Lower leg skin (tissue), 4 donors: Measurements from ENCODE around the gene ALDH1A3. TPM values are rescaled to one million over a fixed set of nuclear protein-coding genes. Genes with fewer than 3 reads are reported as not detected.
A peak's percentile ranks its signal among the peaks of the same experiment; 100 is the strongest.

Experiments
- DNase-seq, 2 donors: peaks; one replicate each; pipeline ENCODE4 v3.0.0-alpha.2; 2019; ENCODE audit warnings: low spot score in 2 of 2
- H3K4me3 ChIP-seq: fragments of 200-600 bp; sonication (generic); 2 replicates; pipeline ENCODE4 v1.5.1; 2017; ENCODE audit warnings: mild to moderate bottlenecking, low read depth; ENCODE audit not compliant: poor library complexity, severe bottlenecking
- CTCF ChIP-seq, 3 donors: fragments of 450-650 bp; IDR thresholded peaks; one replicate each; pipeline ENCODE4 v1.5.1; 2016; ENCODE audit warnings: antibody characterized with exemption in 3 of 3, mild to moderate bottlenecking in 3 of 3, moderate library complexity in 2 of 3
- POLR2A ChIP-seq, 2 donors: fragments of 450-650 bp; IDR thresholded peaks; one replicate each; pipeline ENCODE4 v1.6.1; 2016 to 2017; ENCODE audit warnings: antibody characterized with exemption in 2 of 2, mild to moderate bottlenecking in 1 of 2, moderate library complexity in 1 of 2
- WGBS, 2 donors: methylation state at CpG; one replicate each; pipeline ENCODE4 v1.1.5; 2018; 5-methylcytosine and 5-hydroxymethylcytosine counted together
- intact Hi-C: fragments of 100-400 bp; cut with DNase I; formaldehyde crosslinking; loops from one replicate; pipeline ENCODE4 v1.15.0; 2023; ENCODE audit warnings: low total_unique reads
- total RNA-seq, 4 donors: library from RNA; depleted of rRNA; stranded (reverse); fragments of >200 nt; gene quantifications; one replicate each; pipeline ENCODE4 v1.1.0, GENCODE V29; 2016

ALDH1A3 gene
- total RNA-seq, 4 donors from 2014 or later, result 3.3 to 24.5 (median 8.7) TPM

GRCh38 chr15:100885116-100885515, 5.5 kb downstream of the ALDH1A3 start:
- intact Hi-C loops, result no loop called here
- no peak for TF ChIP-seq POLR2A (IDR thresholded peaks at IDR 0.05)
- TF ChIP-seq CTCF (IDR thresholded peaks at IDR 0.05), result no peak
- WGBS, 2 donors, result 75 to 76% methylated on average over 8 of the region's 8 CpGs
- H3K4me3 ChIP-seq, result no peak overlapping the region
- no peak for DNase-seq

GRCh38 chr15:100885811-100886210, 6.2 kb downstream of the ALDH1A3 start:
- no peak for TF ChIP-seq POLR2A (IDR thresholded peaks at IDR 0.05)
- no peak for TF ChIP-seq CTCF (IDR thresholded peaks at IDR 0.05)
- intact Hi-C loops, result no loop called here
- DNase-seq, result no peak
- no peak overlapping the region for H3K4me3 ChIP-seq
- WGBS, 2 donors, result 91 to 94% methylated on average over 7 of the region's 7 CpGs

GRCh38 chr15:100887211-100887913, 7.7 kb downstream of the ALDH1A3 start:
- DNase-seq, result no peak
- no peak overlapping the region for H3K4me3 ChIP-seq
- 86 to 87% methylated on average over 22 of the region's 22 CpGs for WGBS, 2 donors
- intact Hi-C loops, result no loop called here
- TF ChIP-seq POLR2A (IDR thresholded peaks at IDR 0.05), result no peak
- no peak for TF ChIP-seq CTCF (IDR thresholded peaks at IDR 0.05)

- peak in 1 of 2 donors; percentile 31 for DNase-seq
- 38% methylated on average over 20 of the region's 20 CpGs for WGBS, 2 donors
- H3K4me3 ChIP-seq, result no peak overlapping the region
- intact Hi-C loops, result no loop called here
- TF ChIP-seq POLR2A (IDR thresholded peaks at IDR 0.05), result no peak
- TF ChIP-seq CTCF (IDR thresholded peaks at IDR 0.05), result no peak
Measured at GRCh38 chr15:100889385-100890050, 9.9 kb downstream of the ALDH1A3 start.

GRCh38 chr15:100890051-100890720, 10.6 kb downstream of the ALDH1A3 start:
- no peak for TF ChIP-seq POLR2A (IDR thresholded peaks at IDR 0.05)
- TF ChIP-seq CTCF (IDR thresholded peaks at IDR 0.05), result no peak
- no peak for DNase-seq
- intact Hi-C loops, result no loop called here
- no peak overlapping the region for H3K4me3 ChIP-seq
- WGBS, 2 donors, result 80 to 81% methylated on average over 10 of the region's 10 CpGs
